HCT116 (cell line): ENCODE measurements around the gene ABCF3. TPM values are rescaled to one million over a fixed set of nuclear protein-coding genes. Genes with fewer than 3 reads are reported as not detected.
A peak's percentile ranks its signal among the peaks of the same experiment; 100 is the strongest.

ENCODE experiments used
- ATAC-seq: fragments of 200-7000 bp; cut with Tn5 transposase; 2 replicates; pipeline ENCODE4 v1.9.1; 2020; ENCODE audit warnings: mild to moderate bottlenecking, moderate library complexity
- BruUV-seq: library from RNA; stranded (reverse); fragments of 400-500 nt; replicated peaks from 2 replicates; lab custom pipeline; 2021; lab: Mats Ljungman, UMichigan
- CTCF ChIA-PET: fragments of 300-600 bp; sonication (Branson Sonifier 250); formaldehyde crosslinking; loops from one replicate; lab custom pipeline; 2021; ENCODE audit warnings: antibody characterized with exemption; lab: Charles Lee
- POLR2A ChIA-PET: fragments of 300-600, 350-600 bp; sonication (Branson Sonifier 250); formaldehyde crosslinking; loops from one replicate; lab custom pipeline; 2021; ENCODE audit warnings: antibody characterized with exemption; lab: Charles Lee
- RAD21 ChIA-PET, 2 experiments: fragments of 300-600 bp; sonication (Branson Sonifier 250); formaldehyde crosslinking; loops; one replicate each; lab custom pipeline; 2023; ENCODE audit warnings: low total read pairs in 2 of 2; ENCODE audit not compliant: uncharacterized antibody in 2 of 2, unreplicated experiment in 2 of 2, low non-redundant PET in 1 of 2; lab: Charles Lee
- DNase-seq: peaks from one replicate; pipeline ENCODE4 v3.0.0-alpha.2; 2010; ENCODE audit warnings: low read depth, low spot score
- H2AFZ ChIP-seq: fragments of 200-600 bp; shearing (Covaris generic), sonication (generic); 2 replicates; pipeline ENCODE4 v1.6.1; 2017; ENCODE audit warnings: low read depth, mixed run types, mixed read lengths, antibody characterized with exemption, low read length; ENCODE audit not compliant: poor library complexity, severe bottlenecking
- H3K27ac ChIP-seq: 2 replicates; pipeline ENCODE4 v1.5.1; 2012; ENCODE audit warnings: low read depth, low read length
- H3K27me3 ChIP-seq: fragments of 200-600 bp; sonication (generic); 2 replicates; pipeline ENCODE4 v1.6.1; 2016; ENCODE audit warnings: mixed run types, low read length, mixed read lengths; ENCODE audit not compliant: insufficient read depth
- H3K36me3 ChIP-seq, 2 experiments: fragments of 200-500 bp in 1 of 2; fragments of 200-600 bp in 1 of 2; sonication (Bioruptor generic) in 1 of 2; sonication (generic) in 1 of 2; 2 replicates each; pipeline versions ENCODE4 v1.5.1 to v1.6.1; 2014 to 2016; ENCODE audit warnings: low read length in 2 of 2, inconsistent platforms in 1 of 2, mixed read lengths in 1 of 2, mixed run types in 1 of 2; ENCODE audit not compliant: insufficient read depth in 2 of 2, control insufficient read depth in 1 of 2
- H3K4me1 ChIP-seq, 2 experiments: fragments of 200-600 bp in 1 of 2; sonication (generic) in 1 of 2; 2 replicates each; pipeline versions ENCODE4 v1.5.1 to v1.6.1; 2012 to 2017; ENCODE audit warnings: low read length in 2 of 2, inconsistent platforms in 1 of 2, mild to moderate bottlenecking in 1 of 2, mixed read lengths in 1 of 2, mixed run types in 1 of 2, moderate library complexity in 1 of 2; ENCODE audit not compliant: insufficient read depth in 2 of 2, control insufficient read depth in 1 of 2
- H3K4me2 ChIP-seq: fragments of 200-600 bp; sonication (generic); 2 replicates; pipeline ENCODE4 v1.6.1; 2017; ENCODE audit warnings: mixed run types, low read length, mixed read lengths
- H3K4me3 ChIP-seq, 2 experiments: fragments of 200-600 bp in 1 of 2; sonication (generic) in 1 of 2; replicated peaks in 1 of 2; 2 replicates each; pipeline ENCODE4 v1.5.1; 2011 to 2016; ENCODE audit warnings: low read length in 2 of 2, control low read depth in 1 of 2, low read depth in 1 of 2, mild to moderate bottlenecking in 1 of 2, mixed read lengths in 1 of 2, mixed run types in 1 of 2
- H3K79me2 ChIP-seq: fragments of 200-600 bp; sonication (generic); 2 replicates; pipeline ENCODE4 v1.6.1; 2017; ENCODE audit warnings: mild to moderate bottlenecking, mixed run types, low read length, moderate library complexity, mixed read lengths; ENCODE audit not compliant: insufficient read depth
- H3K9ac ChIP-seq: fragments of 200-600 bp; sonication (generic); 2 replicates; pipeline ENCODE4 v1.6.1; 2016; ENCODE audit warnings: low read length, mixed read lengths
- H3K9me2 ChIP-seq: fragments of 200-600 bp; sonication (generic), shearing (Covaris generic); 2 replicates; pipeline ENCODE4 v1.6.1; 2017; ENCODE audit warnings: mixed run types, mild to moderate bottlenecking, moderate library complexity; ENCODE audit not compliant: insufficient read depth
- H3K9me3 ChIP-seq, 2 experiments: fragments of 200-500 bp in 1 of 2; fragments of 200-600 bp in 1 of 2; sonication (Bioruptor generic) in 1 of 2; sonication (generic) in 1 of 2; 2 replicates each; pipeline ENCODE4 v1.6.1; 2014 to 2017; ENCODE audit warnings: low read length in 2 of 2, mixed read lengths in 2 of 2, inconsistent platforms in 1 of 2, low read depth in 1 of 2, mild to moderate bottlenecking in 1 of 2, mixed run types in 1 of 2, moderate library complexity in 1 of 2; ENCODE audit not compliant: control insufficient read depth in 1 of 2, insufficient read depth in 1 of 2
- H4K20me1 ChIP-seq: fragments of 200-600 bp; sonication (generic), shearing (Covaris generic); 2 replicates; pipeline ENCODE4 v1.6.1; 2017; ENCODE audit warnings: mixed run types, mild to moderate bottlenecking, moderate library complexity; ENCODE audit not compliant: insufficient read depth
- CBX3 ChIP-seq: IDR thresholded peaks from 2 replicates; pipeline ENCODE4 v1.6.1; 2012; ENCODE audit warnings: low read depth
- EGR1 ChIP-seq: IDR thresholded peaks from 2 replicates; pipeline ENCODE4 v1.6.1; 2012; ENCODE audit warnings: low read depth
- EZH2 ChIP-seq: fragments of 200-600 bp; sonication (generic); IDR thresholded peaks from 2 replicates; pipeline ENCODE4 v1.6.1; 2017; ENCODE audit warnings: antibody characterized with exemption, mixed run types
- FOSL1 ChIP-seq: IDR thresholded peaks from 2 replicates; pipeline ENCODE4 v1.6.1; 2012; ENCODE audit warnings: low read depth
- ZFX ChIP-seq: fragments of 450-650 bp; IDR thresholded peaks from 2 replicates; pipeline ENCODE4 v1.6.1; 2017
- ZNF274 ChIP-seq: fragments of 200-500 bp; sonication (Bioruptor generic); IDR thresholded peaks from 2 replicates; pipeline ENCODE4 v1.6.1; 2014; ENCODE audit warnings: mild to moderate bottlenecking, low read depth, low read length, inconsistent platforms
- intact Hi-C: fragments of 100-400 bp; cut with micrococcal nuclease; formaldehyde crosslinking; loops from 2 replicates; pipeline ENCODE4 v1.10.0; 2022
- total RNA-seq: library from RNA; stranded (reverse); gene quantifications from one replicate; pipeline ENCODE4 v1.2.1, GENCODE V29; 2021; ENCODE audit not compliant: unreplicated experiment
- TF ChIP-seq, protein P1 (sequence below): IDR thresholded peaks from 2 replicates; pipeline ENCODE4 v1.6.1; 2012
- TF ChIP-seq, protein P2 (sequence below): IDR thresholded peaks from 2 replicates; pipeline ENCODE4 v1.6.1; 2011; ENCODE audit warnings: mild to moderate bottlenecking, low read length, moderate library complexity; ENCODE audit not compliant: insufficient replicate concordance; ENCODE audit errors: extremely low read depth
- TF ChIP-seq, protein P3 (sequence below), 3 experiments: fragments of 200-600 bp in 1 of 3; sonication (generic) in 1 of 3; IDR thresholded peaks in 2 of 3; conservative IDR thresholded peaks in 1 of 3; 2 replicates each; pipeline ENCODE4 v1.5.1; 2012 to 2017; ENCODE audit warnings: low read depth in 2 of 3, low read length in 2 of 3, antibody characterized with exemption in 1 of 3, borderline replicate concordance in 1 of 3, control low read depth in 1 of 3, mild to moderate bottlenecking in 1 of 3, mixed read lengths in 1 of 3, mixed run types in 1 of 3, moderate library complexity in 1 of 3; ENCODE audit not compliant: insufficient read depth in 1 of 3
- TF ChIP-seq, protein P4 (sequence below): IDR thresholded peaks from 2 replicates; pipeline ENCODE4 v1.6.1; 2012; ENCODE audit warnings: low read depth

The ABCF3 gene
- total RNA-seq, 1 experiment from 2014 or later = 74.6 TPM

DNA sequence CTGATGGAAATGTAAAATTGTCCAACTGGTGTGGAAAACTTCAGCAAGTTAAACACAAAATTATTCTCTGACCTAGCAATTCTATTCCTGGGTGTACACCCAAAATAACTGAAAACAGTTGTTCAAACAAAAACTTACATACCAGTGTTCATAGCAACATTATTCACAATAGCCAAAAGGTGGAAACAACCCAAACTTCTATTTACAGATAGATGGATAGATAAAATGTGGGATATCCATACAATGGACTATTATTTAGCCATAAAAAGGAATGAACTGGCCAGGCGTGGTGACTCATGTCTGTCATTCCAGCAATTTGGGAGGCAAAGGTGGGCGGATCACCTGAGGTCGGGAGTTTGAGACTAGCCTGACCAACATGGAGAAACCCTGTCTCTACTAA, 36.5 kb downstream of the ABCF3 start:
- H3K4me3 ChIP-seq = no peak overlapping the region
- no peak overlapping the region for H3K4me2 ChIP-seq
- no peaks in the 10 kb centered on the region for H3K27me3 ChIP-seq
- CTCF ChIA-PET = no interaction called here
- intact Hi-C loops = no loop called here
- H3K79me2 ChIP-seq = no peaks in the 10 kb centered on the region
- H4K20me1 ChIP-seq = no peaks in the 10 kb centered on the region
- no peaks in the 10 kb centered on the region for H3K36me3 ChIP-seq
- H3K27ac ChIP-seq = no peak overlapping the region
- H3K9me3 ChIP-seq = no peaks in the 10 kb centered on the region
- RAD21 ChIA-PET = no interaction called here
- no TSS peak for BruUV-seq
- TF ChIP-seq CBX3 = no peak
- TF ChIP-seq EGR1 = 0 out of 2 replicates have a peak, but pooled peaks have one; percentile 29
- TF ChIP-seq, protein P1, sequence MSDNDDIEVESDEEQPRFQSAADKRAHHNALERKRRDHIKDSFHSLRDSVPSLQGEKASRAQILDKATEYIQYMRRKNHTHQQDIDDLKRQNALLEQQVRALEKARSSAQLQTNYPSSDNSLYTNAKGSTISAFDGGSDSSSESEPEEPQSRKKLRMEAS = no peak
- TF ChIP-seq, protein P2, sequence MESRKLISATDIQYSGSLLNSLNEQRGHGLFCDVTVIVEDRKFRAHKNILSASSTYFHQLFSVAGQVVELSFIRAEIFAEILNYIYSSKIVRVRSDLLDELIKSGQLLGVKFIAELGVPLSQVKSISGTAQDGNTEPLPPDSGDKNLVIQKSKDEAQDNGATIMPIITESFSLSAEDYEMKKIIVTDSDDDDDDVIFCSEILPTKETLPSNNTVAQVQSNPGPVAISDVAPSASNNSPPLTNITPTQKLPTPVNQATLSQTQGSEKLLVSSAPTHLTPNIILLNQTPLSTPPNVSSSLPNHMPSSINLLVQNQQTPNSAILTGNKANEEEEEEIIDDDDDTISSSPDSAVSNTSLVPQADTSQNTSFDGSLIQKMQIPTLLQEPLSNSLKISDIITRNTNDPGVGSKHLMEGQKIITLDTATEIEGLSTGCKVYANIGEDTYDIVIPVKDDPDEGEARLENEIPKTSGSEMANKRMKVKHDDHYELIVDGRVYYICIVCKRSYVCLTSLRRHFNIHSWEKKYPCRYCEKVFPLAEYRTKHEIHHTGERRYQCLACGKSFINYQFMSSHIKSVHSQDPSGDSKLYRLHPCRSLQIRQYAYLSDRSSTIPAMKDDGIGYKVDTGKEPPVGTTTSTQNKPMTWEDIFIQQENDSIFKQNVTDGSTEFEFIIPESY = no peak
- TF ChIP-seq EZH2 = no peak
- H3K9me2 ChIP-seq = no peaks in the 10 kb centered on the region
- no peak overlapping the region for H3K9ac ChIP-seq
- ATAC-seq (no peak), DNase-seq (no peak)
- H3K4me1 ChIP-seq = peaks cover 0 to 4% of the 10 kb centered on the region in 2 experiments; a peak in 1 of 4 replicates
- peak overlapping the region; percentile 45 for H2AFZ ChIP-seq
- POLR2A ChIA-PET = no interaction called here

DNA sequence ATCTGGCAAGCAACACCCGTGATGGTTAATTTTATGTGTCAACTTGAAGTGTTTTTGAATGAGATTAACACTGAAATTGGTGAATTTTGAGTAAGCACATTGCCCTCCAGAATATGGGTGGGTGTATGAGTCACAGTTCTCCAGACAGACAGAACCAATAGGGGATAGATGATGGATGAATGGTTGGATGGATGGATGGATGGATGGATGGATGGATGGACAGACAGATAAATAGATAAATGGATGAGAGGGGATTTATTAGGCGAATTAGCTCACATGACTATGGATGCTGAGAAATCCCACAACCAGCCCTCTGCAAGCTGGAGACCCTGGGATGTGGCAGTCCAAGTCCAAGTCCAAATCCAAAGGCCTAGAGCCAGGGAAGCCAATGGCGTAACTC, 37.9 kb downstream of the ABCF3 start:
- no peaks in the 10 kb centered on the region for H3K9me2 ChIP-seq
- ATAC-seq = no peak
- DNase-seq = no peak
- intact Hi-C loops = no loop called here
- H3K9ac ChIP-seq = no peak overlapping the region
- RAD21 ChIA-PET = no interaction called here
- BruUV-seq = no TSS peak
- H3K4me3 ChIP-seq = no peak overlapping the region
- H3K27ac ChIP-seq = no peak overlapping the region
- no peaks in the 10 kb centered on the region for H4K20me1 ChIP-seq
- H3K4me1 ChIP-seq = peaks cover 0 to 9% of the 10 kb centered on the region in 2 experiments; a peak in 3 of 4 replicates
- POLR2A ChIA-PET = no interaction called here
- no peaks in the 10 kb centered on the region for H3K9me3 ChIP-seq
- no peaks in the 10 kb centered on the region for H3K27me3 ChIP-seq
- no peak for TF ChIP-seq ZFX
- TF ChIP-seq, protein P3, sequence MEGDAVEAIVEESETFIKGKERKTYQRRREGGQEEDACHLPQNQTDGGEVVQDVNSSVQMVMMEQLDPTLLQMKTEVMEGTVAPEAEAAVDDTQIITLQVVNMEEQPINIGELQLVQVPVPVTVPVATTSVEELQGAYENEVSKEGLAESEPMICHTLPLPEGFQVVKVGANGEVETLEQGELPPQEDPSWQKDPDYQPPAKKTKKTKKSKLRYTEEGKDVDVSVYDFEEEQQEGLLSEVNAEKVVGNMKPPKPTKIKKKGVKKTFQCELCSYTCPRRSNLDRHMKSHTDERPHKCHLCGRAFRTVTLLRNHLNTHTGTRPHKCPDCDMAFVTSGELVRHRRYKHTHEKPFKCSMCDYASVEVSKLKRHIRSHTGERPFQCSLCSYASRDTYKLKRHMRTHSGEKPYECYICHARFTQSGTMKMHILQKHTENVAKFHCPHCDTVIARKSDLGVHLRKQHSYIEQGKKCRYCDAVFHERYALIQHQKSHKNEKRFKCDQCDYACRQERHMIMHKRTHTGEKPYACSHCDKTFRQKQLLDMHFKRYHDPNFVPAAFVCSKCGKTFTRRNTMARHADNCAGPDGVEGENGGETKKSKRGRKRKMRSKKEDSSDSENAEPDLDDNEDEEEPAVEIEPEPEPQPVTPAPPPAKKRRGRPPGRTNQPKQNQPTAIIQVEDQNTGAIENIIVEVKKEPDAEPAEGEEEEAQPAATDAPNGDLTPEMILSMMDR (IDR thresholded peaks at IDR 0.05 in 2 of 3, conservative IDR thresholded peaks at IDR 0.05 in 1 of 3; ENCODE audit: borderline replicate concordance in 1 of 3, insufficient read depth in 1 of 3, low read depth in 2 of 3, low read length in 2 of 3) = no peak
- TF ChIP-seq, protein P4, sequence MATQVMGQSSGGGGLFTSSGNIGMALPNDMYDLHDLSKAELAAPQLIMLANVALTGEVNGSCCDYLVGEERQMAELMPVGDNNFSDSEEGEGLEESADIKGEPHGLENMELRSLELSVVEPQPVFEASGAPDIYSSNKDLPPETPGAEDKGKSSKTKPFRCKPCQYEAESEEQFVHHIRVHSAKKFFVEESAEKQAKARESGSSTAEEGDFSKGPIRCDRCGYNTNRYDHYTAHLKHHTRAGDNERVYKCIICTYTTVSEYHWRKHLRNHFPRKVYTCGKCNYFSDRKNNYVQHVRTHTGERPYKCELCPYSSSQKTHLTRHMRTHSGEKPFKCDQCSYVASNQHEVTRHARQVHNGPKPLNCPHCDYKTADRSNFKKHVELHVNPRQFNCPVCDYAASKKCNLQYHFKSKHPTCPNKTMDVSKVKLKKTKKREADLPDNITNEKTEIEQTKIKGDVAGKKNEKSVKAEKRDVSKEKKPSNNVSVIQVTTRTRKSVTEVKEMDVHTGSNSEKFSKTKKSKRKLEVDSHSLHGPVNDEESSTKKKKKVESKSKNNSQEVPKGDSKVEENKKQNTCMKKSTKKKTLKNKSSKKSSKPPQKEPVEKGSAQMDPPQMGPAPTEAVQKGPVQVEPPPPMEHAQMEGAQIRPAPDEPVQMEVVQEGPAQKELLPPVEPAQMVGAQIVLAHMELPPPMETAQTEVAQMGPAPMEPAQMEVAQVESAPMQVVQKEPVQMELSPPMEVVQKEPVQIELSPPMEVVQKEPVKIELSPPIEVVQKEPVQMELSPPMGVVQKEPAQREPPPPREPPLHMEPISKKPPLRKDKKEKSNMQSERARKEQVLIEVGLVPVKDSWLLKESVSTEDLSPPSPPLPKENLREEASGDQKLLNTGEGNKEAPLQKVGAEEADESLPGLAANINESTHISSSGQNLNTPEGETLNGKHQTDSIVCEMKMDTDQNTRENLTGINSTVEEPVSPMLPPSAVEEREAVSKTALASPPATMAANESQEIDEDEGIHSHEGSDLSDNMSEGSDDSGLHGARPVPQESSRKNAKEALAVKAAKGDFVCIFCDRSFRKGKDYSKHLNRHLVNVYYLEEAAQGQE = no peak
- TF ChIP-seq ZNF274 = no peak
- no peak for TF ChIP-seq FOSL1
- CTCF ChIA-PET = no interaction called here
- no peaks in the 10 kb centered on the region for H3K79me2 ChIP-seq
- H2AFZ ChIP-seq = no peak overlapping the region
- no peak overlapping the region for H3K4me2 ChIP-seq
- no peaks in the 10 kb centered on the region for H3K36me3 ChIP-seq
